GM12801 (cell line): Measurements from ENCODE around the gene PRUNE2.

ENCODE experiments used
- CTCF ChIP-seq: IDR thresholded peaks from one replicate; pipeline ENCODE4 v1.5.1; 2011; ENCODE audit warnings: control low read depth; ENCODE audit not compliant: insufficient read length; ENCODE audit errors: extremely low read depth

The PRUNE2 gene

GRCh38 chr9:76905791-76906646, at the start of gene PRUNE2:
Gene PRUNE2 (minus strand): TSS chr9:76906114. CDS start chr9:76905963, 151 bp downstream.
- no peak for TF ChIP-seq CTCF

- TF ChIP-seq CTCF = no peak
These were observed 44.0 kb upstream of the PRUNE2 start for GRCh38 chr9:76949865-76950264.

- no peak for TF ChIP-seq CTCF
These were observed 38.1 kb upstream of the PRUNE2 start for GRCh38 chr9:76944011-76944410.

GRCh38 chr9:76943054-76943453, 37.1 kb upstream of the PRUNE2 start:
- TF ChIP-seq CTCF = no peak

GRCh38 chr9:76932757-76933156, 26.8 kb upstream of the PRUNE2 start:
- no peak for TF ChIP-seq CTCF

GRCh38 chr9:76932265-76932664, 26.4 kb upstream of the PRUNE2 start:
- no peak for TF ChIP-seq CTCF

GRCh38 chr9:76927540-76928240, 21.8 kb upstream of the PRUNE2 start:
- no peak for TF ChIP-seq CTCF
